ENCODE results near the gene OR6C1. TPM values are rescaled to one million over a fixed set of nuclear protein-coding genes. Genes with fewer than 3 reads are reported as not detected.
"Not testable (repeated sequence)": the region's sequence is repeated elsewhere in the genome, so short reads cannot be mapped to it uniquely, and the experiment has no call there.

Gene OR6C1
- total and polyA plus RNA-seq, 4 donors = not detected

- H3K9me3 ChIP-seq (ENCODE audit: control insufficient read depth in 4 of 4, insufficient read depth in 3 of 4, low read length in 3 of 4) = no peaks in the 10 kb centered on the region
- H3K36me3 ChIP-seq (ENCODE audit: control insufficient read depth in 4 of 4, insufficient read depth in 4 of 4, low read length in 4 of 4) = no peaks in the 10 kb centered on the region
- H3K27ac ChIP-seq (ENCODE audit: low read depth in 1 of 2, low read length in 1 of 2) = no peak overlapping the region
- no peaks in the 10 kb centered on the region for H3K4me1 ChIP-seq (ENCODE audit: control insufficient read depth in 5 of 5, insufficient read depth in 5 of 5, low read length in 5 of 5)
- DNase-seq = peak in 2 of 3 donors; percentile 23 to 52
- H3K27me3 ChIP-seq (ENCODE audit: control insufficient read depth in 3 of 3, insufficient read depth in 3 of 3, low read length in 2 of 3) = no peaks in the 10 kb centered on the region
- no peak overlapping the region for H3K9ac ChIP-seq (ENCODE audit: insufficient read depth in 1 of 2, low read length in 2 of 2)
- 72 to 75% methylated on average over 4 of the region's 4 CpGs for WGBS, 2 donors
- no peak for ATAC-seq (ENCODE audit: insufficient read depth, low FRiP score)
- H3K4me3 ChIP-seq = no peak overlapping the region
- no peak for TF ChIP-seq CTCF (IDR thresholded peaks at IDR 0.05; ENCODE audit: control extremely low read depth, extremely low read depth)
Measured at GRCh38 chr12:55320201-55320600, 6.1 kb downstream of the OR6C1 start.

GRCh38 chr12:55325801-55326200 lies 11.7 kb downstream of the OR6C1 start:
- not testable (repeated sequence) for H3K4me3 ChIP-seq; ATAC-seq (ENCODE audit: insufficient read depth, low FRiP score)

GRCh38 chr12:55330446-55330845 lies 16.3 kb downstream of the OR6C1 start, which contains the start of gene OR6C3:
Gene OR6C3, plus strand, starts transcription at chr12:55330746. Its CDS starts 955 bp downstream, at chr12:55331701.
- H3K4me3 ChIP-seq = no peak within 1 kb of the TSS
- 96 to 97% methylated on average over 1 of the region's 1 CpG for WGBS, 2 donors
- H3K4me1 ChIP-seq (ENCODE audit: control insufficient read depth in 5 of 5, insufficient read depth in 5 of 5, low read length in 5 of 5) = no peaks in the 10 kb centered on the region
- no peak for TF ChIP-seq CTCF (IDR thresholded peaks at IDR 0.05; ENCODE audit: control extremely low read depth, extremely low read depth)
- no peaks in the 10 kb centered on the region for H3K36me3 ChIP-seq (ENCODE audit: control insufficient read depth in 4 of 4, insufficient read depth in 4 of 4, low read length in 4 of 4)
- H3K9me3 ChIP-seq (ENCODE audit: control insufficient read depth in 4 of 4, insufficient read depth in 3 of 4, low read length in 3 of 4) = no peaks in the 10 kb centered on the region
- no peaks in the 10 kb centered on the region for H3K27me3 ChIP-seq (ENCODE audit: control insufficient read depth in 3 of 3, insufficient read depth in 3 of 3, low read length in 2 of 3)
- ATAC-seq (ENCODE audit: insufficient read depth, low FRiP score) = no peak
- no peak for DNase-seq
- no peak within 1 kb of the TSS for H3K9ac ChIP-seq (ENCODE audit: insufficient read depth in 1 of 2, low read length in 2 of 2)
- no peak within 1 kb of the TSS for H3K27ac ChIP-seq (ENCODE audit: low read depth in 1 of 2, low read length in 1 of 2)

More at GRCh38 chr12:55325801-55326200, 11.7 kb downstream of the OR6C1 start:
- H3K36me3 ChIP-seq (ENCODE audit: control insufficient read depth in 4 of 4, insufficient read depth in 4 of 4, low read length in 4 of 4); H3K9me3 ChIP-seq (ENCODE audit: control insufficient read depth in 4 of 4, insufficient read depth in 3 of 4, low read length in 3 of 4); H3K27ac ChIP-seq (ENCODE audit: low read depth in 1 of 2, low read length in 1 of 2); H3K9ac ChIP-seq (ENCODE audit: insufficient read depth in 1 of 2, low read length in 2 of 2); H3K27me3 ChIP-seq (ENCODE audit: control insufficient read depth in 3 of 3, insufficient read depth in 3 of 3, low read length in 2 of 3); DNase-seq; H3K4me1 ChIP-seq (ENCODE audit: control insufficient read depth in 5 of 5, insufficient read depth in 5 of 5, low read length in 5 of 5): not testable (repeated sequence)
- WGBS, 2 donors = 91 to 94% methylated on average over 6 of the region's 6 CpGs

GRCh38 chr12:55336002-55336401 lies 21.9 kb downstream of the OR6C1 start:
- DNase-seq (no peak), ATAC-seq (ENCODE audit: insufficient read depth, low FRiP score) (no peak)
- H3K36me3 ChIP-seq (ENCODE audit: control insufficient read depth in 4 of 4, insufficient read depth in 4 of 4, low read length in 4 of 4) = no peaks in the 10 kb centered on the region
- no peak overlapping the region for H3K4me3 ChIP-seq
- no peaks in the 10 kb centered on the region for H3K27me3 ChIP-seq (ENCODE audit: control insufficient read depth in 3 of 3, insufficient read depth in 3 of 3, low read length in 2 of 3)
- H3K9me3 ChIP-seq (ENCODE audit: control insufficient read depth in 4 of 4, insufficient read depth in 3 of 4, low read length in 3 of 4) = no peaks in the 10 kb centered on the region
- H3K27ac ChIP-seq (ENCODE audit: low read depth in 1 of 2, low read length in 1 of 2) = no peak overlapping the region
- TF ChIP-seq CTCF (IDR thresholded peaks at IDR 0.05; ENCODE audit: control extremely low read depth, extremely low read depth) = no peak
- H3K4me1 ChIP-seq (ENCODE audit: control insufficient read depth in 5 of 5, insufficient read depth in 5 of 5, low read length in 5 of 5) = no peaks in the 10 kb centered on the region
- 90 to 92% methylated on average over 10 of the region's 10 CpGs for WGBS, 2 donors
- H3K9ac ChIP-seq (ENCODE audit: insufficient read depth in 1 of 2, low read length in 2 of 2) = no peak overlapping the region

- not testable (repeated sequence) for H3K4me1 ChIP-seq (ENCODE audit: control insufficient read depth in 5 of 5, insufficient read depth in 5 of 5, low read length in 5 of 5); H3K9me3 ChIP-seq (ENCODE audit: control insufficient read depth in 4 of 4, insufficient read depth in 3 of 4, low read length in 3 of 4); H3K36me3 ChIP-seq (ENCODE audit: control insufficient read depth in 4 of 4, insufficient read depth in 4 of 4, low read length in 4 of 4); H3K9ac ChIP-seq (ENCODE audit: insufficient read depth in 1 of 2, low read length in 2 of 2); H3K4me3 ChIP-seq; H3K27me3 ChIP-seq (ENCODE audit: control insufficient read depth in 3 of 3, insufficient read depth in 3 of 3, low read length in 2 of 3); ATAC-seq (ENCODE audit: insufficient read depth, low FRiP score); H3K27ac ChIP-seq (ENCODE audit: low read depth in 1 of 2, low read length in 1 of 2)
- WGBS, 2 donors = 68 to 77% methylated on average over 4 of the region's 4 CpGs
- peak in 1 of 3 donors; percentile 3 for DNase-seq
Measured at GRCh38 chr12:55355338-55355737, 41.2 kb downstream of the OR6C1 start.
